Nucleus accumbens (tissue), 56 donors: ENCODE results near the gene PCSK4.
"Not testable (repeated sequence)": the region's sequence is repeated elsewhere in the genome, so short reads cannot be mapped to it uniquely, and the experiment has no call there.

Experiments used
- DNase-seq, 56 donors: peaks; one replicate each; lab custom pipeline; 2025; lab: John Stamatoyannopoulos, UW

PCSK4 gene

DNA sequence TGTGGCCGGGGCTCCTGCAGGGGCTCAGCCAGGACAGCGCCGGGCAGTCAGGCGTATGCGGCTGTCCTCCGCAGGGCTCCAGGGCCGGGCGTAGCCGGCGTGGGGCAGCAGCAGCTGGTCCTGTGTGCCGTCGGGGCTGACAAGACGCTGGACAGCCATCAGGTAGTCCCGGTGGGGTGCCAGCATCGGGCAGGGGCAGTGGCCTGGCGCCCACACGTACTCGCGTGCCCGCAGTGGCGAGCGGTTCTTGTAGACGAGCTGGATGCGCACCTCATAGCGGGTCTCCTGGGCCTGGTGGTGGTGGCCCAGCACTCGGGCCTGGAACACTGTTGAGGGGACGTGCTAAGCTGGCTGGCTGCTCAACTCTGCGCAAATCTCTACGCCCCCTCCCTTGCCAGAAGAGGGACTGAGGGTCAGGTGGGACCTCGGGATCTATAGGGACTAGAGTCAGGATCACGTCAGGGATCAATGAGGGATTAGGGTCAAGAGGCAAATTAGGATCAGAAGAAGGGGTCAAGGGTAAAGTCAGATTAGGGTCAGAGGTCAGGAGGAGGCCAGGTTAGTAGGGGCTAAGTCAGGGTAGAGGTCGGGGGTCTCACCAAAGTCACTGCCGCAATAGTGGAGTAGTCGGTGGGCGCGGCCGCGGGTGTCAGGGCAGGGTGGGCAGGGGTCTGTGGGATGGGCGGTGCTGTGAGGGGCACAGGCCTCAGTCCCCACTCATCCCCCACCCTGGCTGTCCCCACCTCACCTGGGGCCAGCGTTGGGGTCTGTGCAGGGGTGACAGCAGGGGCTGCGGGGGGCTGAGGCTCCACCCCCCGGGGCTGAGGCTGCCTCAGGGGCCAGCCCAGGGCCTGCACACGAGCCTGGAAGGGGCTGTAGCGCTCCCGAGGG lies 16.1 kb upstream of the PCSK4 start:
- DNase-seq: no peak

GRCh38 chr19:1505012-1505411 lies 14.9 kb upstream of the PCSK4 start:
- no peak for DNase-seq

DNA sequence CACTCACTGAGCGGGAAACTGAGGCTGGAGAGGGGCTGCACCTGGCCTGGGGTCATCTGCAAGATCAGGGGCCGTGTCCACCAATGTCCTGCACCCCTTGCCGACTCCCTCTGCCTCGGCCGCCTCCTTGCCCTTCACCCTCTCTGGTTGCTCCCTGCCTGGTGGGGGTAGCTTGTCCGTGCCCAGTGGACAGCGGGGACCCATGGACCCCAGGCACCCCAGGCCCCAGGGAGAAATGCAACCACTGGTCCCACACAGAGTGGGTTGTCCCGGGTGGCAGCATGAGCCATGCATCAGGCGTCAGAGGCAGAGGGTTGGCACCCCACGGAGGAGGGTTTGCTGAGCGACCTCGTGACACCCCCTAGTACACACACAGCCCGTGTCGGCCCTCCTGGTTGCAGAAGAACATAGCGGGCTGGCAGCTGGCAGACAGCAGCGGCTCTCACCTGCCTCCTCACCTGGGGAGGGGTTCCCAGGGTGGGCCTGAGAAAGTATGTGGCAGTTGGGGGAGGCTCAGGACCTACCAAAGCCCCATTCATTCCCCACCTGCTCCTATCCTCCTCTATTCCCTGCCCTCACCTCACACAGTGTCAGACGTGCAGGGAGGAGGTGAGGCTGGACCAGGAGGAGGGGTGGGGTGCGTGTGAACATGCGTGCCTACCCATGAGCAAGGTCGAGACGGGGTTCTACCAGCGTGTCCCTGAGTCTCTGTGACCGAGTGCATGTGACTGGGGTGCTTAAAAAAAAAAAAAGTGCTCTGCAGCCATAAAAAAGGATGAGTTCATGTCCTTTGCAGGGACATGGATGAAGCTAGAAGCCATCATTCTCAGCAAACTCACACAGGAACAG lies 14.0 kb upstream of the PCSK4 start:
- no peak for DNase-seq

DNA sequence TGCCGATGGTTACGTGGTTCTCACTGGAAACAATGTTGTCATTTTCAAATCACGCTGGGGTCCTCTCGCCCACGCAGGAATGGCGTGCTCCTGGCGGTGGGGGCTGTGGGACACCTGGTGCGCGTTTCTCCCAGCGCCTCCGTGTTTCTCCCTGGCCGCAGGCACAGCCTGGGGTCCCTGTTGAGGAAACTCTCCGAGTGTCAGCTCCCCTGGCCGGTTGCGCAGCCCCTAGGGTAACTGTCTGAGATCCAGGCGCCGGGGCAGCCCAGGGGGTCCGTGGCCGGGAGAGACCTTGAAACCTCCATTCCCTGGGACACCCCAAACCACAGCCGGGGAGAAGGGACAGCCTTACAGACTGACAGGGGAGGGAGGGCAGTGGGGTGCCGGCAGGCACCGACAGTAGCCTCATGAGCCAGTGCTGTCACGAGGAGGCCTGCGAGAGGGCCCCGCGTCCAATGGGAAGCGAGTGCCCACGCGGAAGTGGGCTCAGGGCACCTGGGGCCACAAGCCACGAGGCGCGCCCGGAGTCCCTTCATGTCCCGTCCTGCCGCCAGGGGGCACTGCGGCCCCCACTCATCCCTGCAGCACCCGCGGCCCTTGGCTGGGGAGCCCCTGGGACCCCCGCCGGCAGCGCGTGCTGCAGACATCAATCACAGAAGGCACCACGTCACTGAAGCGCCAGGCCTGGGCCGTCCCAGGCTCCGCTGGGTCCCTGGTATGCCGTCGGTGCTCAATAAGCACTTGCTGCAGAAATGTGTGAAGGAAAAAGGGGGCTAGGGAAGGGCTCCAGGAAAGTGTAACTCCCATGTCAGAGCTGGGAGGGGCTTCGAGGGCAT lies 13.2 kb upstream of the PCSK4 start:
- peak in 34 of 56 donors; percentile 1 to 79 (median 21) for DNase-seq

DNA sequence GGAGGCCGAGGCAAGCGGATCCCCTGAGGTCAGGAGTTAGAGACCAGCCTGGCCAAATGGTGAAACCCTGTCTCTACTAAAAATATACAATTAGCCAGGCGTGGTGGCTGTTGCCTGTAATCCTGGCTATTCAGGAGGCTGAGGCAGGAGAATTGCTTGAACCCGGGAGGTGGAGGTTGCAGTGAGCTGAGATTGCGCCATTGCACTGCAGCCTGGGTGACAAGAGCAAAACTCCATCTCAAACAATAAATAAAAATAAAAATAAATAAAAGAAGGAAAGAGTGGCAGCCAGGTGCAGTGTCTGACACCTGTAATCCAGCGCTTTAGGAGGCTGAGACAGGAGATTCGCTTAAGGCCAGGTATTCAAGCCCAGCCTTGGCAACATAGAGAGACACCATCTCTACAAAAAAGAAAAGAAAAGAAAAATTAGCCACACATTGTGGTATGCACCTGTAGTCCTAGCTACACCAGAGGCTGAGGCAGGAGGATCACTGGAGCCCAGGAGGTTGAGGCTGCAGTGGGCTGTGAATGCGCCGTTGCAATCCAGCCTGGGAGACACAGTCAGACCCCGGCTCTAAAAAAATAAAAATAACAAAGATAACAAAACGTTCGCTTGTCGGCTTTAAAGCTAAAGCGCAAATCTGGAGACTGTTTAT lies 12.4 kb upstream of the PCSK4 start:
- no peak for DNase-seq

DNA sequence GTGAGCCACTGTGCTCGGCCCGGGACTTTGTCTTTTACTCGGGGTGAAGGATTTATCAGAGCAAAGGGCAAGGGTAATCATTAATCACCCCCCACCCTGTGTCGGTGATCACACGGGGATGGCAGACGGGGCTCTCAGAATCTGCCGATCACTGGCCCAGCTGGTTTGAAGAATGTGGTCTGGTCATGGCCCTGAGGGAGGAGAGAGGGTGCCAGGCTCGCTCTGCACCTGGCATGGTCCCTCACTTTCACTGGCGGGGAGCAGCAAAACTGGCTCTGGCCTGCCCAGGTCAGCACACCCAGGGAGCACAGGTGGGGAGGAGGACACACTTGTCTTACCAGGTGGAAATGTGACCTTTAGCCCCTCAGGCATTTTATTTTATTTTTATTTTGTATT lies 11.0 kb upstream of the PCSK4 start:
- DNase-seq: no peak

DNA sequence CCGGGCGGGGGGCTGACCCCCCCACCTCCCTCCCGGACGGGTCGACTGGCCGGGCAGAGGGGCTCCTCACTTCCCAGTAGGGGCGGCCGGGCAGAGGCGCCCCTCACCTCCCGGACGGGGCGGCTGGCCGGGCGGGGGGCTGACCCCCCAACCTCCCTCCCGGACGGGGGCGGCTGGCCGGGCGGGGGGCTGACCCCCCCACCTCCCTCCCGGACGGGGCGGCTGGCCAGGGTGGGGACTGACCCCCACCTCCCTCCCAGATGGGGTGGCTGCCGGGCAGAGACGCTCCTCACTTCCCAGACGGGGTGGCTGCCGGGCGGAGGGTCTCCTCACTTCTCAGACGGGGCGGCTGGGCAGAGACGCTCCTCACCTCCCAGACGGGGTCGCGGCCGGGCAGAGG lies 9.1 kb upstream of the PCSK4 start:
- not testable (repeated sequence) for DNase-seq

DNA sequence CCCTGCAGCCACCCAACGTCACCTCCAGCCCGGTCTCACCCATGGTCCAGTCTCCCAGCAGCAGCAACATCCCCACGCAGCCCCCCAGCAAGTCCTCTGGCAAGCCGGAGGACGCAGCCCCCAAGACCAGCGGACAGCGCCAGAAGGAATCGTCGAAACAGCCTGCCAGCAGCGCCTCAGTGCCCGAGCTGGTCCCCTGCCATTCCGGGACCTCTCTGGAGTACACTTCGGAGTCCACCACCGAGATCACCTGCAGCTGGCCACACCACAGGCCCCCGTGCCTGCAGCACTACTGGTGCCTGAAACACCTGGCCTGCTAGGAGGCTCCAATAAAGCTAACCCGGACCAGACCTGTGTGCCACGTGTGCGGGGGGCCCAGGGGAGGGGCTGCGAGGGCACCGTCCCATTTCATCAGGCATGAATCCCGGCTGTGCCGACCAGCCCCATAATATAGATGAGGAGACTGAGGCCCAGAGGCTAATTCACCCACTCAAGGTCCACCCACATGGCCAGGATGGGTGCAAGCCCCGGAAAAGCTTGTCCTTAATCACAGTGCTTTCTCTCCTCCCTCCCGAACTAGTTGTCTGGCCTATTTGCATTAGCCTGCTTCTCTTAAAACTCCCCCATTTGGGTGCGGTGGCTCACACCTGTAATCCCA lies 7.6 kb upstream of the PCSK4 start:
- DNase-seq: no peak

- no peak for DNase-seq
Measured at GRCh38 chr19:1496714-1497577, 6.8 kb upstream of the PCSK4 start.

DNA sequence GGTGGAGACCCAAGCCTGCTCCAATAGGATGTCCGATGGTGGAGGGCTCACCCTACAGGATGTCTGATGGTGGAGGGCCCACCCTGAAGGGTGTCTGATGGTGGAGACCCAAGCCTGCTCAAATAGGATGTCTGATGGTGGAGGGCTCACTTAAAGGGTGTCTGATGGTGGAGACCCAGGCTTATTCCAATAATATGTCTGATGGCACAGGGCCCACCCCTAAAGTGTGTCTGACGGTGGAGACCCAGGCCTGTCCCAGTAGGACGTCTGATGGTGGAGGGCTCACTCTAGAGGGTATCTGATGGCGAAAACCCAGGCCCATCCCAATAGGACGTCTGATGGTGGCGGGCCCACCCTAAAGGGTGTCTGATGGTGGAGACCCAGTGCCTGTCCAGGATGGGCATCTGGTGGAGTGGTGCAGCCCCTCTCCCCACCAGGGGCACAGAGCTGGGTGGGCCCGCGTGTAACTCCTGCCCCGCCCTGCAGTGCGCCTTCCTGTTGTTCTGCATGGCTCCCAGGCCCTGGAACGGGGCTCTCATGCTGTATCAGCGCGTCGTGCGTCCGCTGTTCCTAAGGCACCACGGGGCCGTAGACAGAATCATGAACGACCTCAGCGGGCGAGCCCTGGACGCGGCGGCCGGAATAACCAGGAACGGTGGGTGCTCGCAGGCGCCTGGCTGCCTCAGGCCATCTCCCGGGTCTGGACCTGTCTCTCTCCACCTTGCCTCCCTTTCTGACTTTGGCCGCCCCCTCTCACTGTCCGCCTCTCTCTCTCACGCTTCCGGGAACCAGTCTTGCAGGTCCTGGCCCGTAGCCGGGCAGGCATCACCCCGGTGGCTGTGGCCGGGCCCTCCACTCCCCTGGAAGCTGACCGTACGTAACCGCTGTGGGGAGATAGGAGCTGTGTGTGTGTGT lies 5.9 kb upstream of the PCSK4 start:
- no peak for DNase-seq

DNA sequence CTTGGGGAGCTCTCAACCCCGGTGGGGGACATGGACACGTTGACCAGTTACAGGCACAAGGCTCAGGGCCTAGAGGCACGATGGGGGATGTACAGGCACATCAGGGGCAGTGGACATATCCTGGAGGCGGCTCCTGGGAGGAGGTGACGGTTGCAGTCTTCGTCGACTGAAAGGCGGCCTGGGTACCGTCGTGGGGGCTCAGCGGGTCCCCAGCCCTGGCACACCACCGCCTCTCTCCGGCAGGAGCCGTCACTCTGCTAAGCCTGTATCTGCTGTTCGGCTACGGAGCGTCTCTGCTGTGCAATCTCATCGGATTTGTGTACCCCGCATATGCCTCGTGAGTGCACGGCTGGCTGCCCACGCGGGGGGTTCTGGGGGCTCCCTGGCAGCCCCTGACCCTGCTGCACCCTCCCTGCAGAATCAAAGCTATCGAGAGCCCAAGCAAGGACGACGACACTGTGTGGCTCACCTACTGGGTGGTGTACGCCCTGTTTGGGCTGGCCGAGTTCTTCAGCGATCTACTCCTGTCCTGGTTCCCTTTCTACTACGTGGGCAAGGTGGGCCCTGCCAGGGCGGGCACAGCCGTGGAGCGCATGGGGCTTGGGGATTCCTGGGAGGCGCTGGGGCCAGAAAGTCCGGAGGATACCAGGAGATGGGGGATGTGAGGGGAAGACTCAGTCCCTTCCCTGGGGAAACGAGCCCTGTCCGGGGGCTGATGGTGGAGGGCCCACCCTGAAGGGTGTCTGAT lies 5.1 kb upstream of the PCSK4 start:
- no peak for DNase-seq

GRCh38 chr19:1494115-1494815 lies 4.1 kb upstream of the PCSK4 start:
- no peak for DNase-seq

DNA sequence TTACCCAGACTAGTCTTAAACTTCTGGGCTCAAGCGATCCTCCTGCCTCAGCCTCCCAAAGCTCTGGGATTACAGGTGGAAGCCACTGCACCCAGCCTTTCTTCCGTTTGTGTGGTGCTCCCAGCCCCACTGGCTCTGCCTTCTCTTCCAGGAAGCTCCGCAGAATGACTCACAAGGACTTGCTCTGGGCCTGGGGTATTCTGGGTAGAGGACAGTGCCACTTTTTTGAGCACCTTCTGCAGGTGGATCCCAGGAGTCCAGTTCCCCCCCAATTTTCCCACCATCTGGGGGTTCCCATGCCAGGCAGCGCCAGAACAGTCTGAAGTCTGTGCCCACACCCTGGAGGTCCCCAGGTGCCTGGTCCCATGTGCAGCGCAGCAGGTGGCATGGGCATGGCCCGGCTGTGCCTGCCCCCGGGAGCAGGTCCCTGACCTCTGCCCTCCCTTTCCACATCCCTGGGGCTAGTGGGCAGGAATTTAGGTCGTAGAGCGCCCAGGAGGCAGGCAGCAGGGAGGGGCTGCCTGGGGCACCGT lies 2.4 kb upstream of the PCSK4 start:
- DNase-seq: no peak

- DNase-seq: no peak
Measured at GRCh38 chr19:1491849-1492170, 1.7 kb upstream of the PCSK4 start.

GRCh38 chr19:1491114-1491848 lies 1.1 kb upstream of the PCSK4 start, which contains the start of gene REEP6:
TSS of gene REEP6 (plus strand) at chr19:1491181. CDS start at chr19:1491270, 89 bp downstream.
- DNase-seq: no peak
